Measurements from ENCODE around the gene F2RL3.
"Not testable (repeated sequence)": the region's sequence is repeated elsewhere in the genome, so short reads cannot be mapped to it uniquely, and the experiment has no call there.

Gene F2RL3

DNA sequence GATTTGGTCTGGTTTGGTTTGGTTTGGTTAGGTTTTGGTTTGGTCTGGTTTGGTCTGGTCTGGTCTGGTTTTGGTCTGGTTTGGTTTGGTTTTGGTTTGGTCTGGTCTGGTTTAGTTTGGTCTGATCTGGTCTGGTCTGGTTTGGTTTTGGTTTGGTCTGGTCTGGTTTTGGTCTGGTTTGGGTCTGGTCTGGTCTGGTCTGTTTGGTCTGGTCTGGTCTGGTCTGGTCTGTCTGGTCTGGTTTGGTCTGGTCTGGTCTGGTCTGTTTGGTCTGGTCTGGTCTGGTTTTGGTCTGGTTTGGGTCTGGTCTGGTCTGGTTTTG lies 13.9 kb upstream of the F2RL3 start:
- DNase-seq (ENCODE audit: low read depth) = not testable (repeated sequence)

GRCh38 chr19:16875584-16876555 lies 12.9 kb upstream of the F2RL3 start:
- no peak for DNase-seq (ENCODE audit: low read depth)

DNA sequence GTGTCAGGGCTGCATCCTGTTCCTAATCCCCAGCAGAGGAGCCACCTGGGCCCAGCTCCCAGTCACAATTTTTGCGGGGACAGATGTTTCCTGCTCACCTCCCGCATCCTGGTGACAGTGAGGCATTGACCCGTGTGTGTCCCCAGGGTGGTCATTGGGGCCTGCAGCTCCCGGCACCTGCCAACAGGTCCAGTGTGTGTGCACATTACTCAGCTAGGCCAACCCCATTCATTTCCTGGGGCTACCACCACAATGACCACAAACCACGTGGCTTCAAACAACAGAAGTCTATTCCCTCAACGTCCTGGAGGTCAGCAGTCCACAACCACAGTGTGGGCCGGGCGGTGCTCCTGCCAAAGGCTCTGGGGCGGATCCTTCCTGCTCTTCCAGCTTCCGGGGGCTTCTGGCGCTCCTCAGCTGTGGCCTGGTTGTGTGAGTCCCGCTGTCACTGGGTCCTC lies 11.9 kb upstream of the F2RL3 start:
- no peak for DNase-seq (ENCODE audit: low read depth)

- no peak for DNase-seq (ENCODE audit: low read depth)
Measured at GRCh38 chr19:16877581-16877980, 11.2 kb upstream of the F2RL3 start.

DNA sequence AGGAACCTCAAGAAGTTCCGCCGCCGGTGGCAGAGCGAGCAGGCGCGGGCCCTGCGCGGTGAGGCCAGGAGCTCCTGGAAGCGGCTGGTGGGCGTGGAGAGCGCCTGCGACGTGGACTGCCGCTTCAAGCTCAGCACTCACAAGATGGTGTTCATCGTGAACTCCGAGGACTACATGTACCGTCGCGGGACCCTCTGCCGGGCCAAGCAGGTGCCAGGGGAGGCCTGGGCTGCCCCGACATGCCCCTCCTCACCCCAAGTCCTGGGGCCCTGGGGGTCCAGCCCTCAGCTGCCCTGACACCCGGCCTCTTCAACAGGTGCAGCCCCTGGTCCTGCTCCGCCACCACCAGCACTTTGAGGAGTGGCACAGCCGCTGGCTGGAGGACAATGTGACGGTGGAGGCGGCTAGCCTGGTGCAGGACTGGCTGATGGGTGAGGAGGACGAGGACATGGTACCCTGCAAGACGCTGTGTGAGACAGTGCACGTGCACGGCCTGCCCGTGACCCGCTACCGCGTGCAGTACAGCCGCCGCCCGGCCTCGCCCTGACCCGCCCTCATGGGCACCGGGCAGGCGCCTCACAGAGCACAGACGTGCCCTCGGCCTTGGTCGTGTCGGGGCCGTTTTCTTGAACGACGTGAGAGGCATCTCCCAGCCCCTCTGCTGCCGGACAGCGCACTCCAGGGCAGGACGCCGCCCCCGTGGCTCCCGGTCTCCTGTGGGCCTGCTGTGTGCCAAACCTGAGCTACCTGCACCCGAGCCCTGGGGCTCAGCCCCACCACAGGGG lies 10.4 kb upstream of the F2RL3 start:
- DNase-seq (ENCODE audit: low read depth) = no peak

DNA sequence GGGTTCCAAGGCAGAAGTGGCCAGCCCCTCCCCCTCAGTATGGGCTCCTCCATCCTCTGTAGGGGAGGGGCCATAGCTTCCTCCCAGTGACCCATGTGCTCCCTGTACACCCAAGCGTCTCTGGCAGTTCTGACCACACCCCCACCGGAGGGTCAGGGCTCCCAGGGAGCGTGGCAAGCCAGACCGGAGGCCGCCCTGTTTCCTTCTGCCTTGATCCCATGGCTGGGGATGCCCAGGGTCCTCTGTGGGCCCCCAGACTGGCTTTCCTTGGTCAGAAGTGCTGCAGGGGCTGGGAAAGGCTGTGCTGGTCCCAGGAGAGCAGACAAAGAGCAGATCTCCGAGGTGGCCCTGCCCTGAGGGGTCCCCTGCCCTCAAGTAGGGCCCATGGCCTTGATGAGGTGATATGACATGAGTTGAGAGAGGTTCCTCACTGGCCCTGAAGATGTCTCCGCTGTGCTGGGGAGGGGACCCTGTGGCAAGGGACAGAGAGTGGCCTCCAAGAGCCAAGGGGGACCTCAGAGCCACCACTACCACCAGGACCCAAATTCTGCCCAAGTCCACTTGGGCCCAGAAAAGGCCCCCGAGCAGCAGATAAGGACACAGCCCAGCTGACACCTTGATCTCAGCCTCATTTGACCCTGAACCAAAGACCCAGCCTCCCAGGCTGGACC lies 7.8 kb upstream of the F2RL3 start:
- no peak for DNase-seq (ENCODE audit: low read depth)

- no peak for DNase-seq (ENCODE audit: low read depth)
Measured at GRCh38 chr19:16882146-16882545, 6.7 kb upstream of the F2RL3 start.

DNA sequence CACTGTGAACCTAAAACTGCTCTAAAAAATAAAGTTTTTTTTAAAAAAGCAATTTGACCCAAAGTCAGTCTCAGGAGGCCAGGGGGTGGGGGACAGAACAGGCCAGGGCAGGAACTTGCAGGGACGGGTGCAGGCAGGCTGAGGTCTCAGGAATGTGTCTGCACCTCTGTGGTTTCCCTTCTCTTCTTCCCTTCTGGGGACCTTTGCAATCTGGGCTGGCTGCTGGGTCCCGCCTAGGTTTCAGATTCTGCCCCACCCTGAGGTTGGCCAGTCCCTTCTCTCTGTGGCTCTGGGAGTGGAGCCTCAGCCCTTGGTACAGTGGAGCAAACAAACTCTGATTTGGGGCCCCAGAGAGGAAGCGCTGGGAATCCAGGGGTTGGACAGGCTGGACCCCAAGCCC lies 5.3 kb upstream of the F2RL3 start:
- no peak for DNase-seq (ENCODE audit: low read depth)

- no peak for DNase-seq (ENCODE audit: low read depth)
Measured at GRCh38 chr19:16885166-16885565, 3.6 kb upstream of the F2RL3 start.

DNA sequence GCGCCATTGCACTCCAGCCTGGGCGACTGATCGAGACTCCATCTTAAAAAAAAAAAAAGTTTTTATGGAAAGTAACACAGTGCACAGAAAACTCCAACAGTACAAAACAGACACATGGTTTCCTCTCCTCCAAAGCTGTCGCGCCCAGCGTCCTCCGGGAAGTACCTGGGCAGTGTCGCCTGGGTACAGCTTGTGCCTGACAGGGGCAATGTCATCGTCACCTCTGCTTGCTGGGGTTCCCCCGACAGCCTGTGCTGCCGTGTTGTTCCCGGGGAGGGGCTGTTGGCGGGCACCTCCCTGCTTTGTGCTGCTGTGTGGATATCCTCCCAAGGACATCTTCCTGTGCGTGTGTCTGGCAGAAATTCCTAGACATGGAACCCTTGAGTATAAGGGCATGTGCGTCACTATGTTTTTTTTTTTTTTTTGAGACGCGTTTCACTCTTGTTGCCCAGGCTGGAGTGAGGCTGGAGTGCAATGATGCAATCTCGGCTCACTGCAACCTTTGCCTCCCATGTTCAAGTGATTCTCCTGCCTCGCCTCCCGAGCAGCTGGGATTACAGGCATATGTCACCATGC lies 2.4 kb upstream of the F2RL3 start:
- peak; percentile 60 for DNase-seq (ENCODE audit: low read depth)

- DNase-seq (ENCODE audit: low read depth) = no peak
Measured at GRCh38 chr19:16887353-16888265, 1.2 kb upstream of the F2RL3 start.

DNA sequence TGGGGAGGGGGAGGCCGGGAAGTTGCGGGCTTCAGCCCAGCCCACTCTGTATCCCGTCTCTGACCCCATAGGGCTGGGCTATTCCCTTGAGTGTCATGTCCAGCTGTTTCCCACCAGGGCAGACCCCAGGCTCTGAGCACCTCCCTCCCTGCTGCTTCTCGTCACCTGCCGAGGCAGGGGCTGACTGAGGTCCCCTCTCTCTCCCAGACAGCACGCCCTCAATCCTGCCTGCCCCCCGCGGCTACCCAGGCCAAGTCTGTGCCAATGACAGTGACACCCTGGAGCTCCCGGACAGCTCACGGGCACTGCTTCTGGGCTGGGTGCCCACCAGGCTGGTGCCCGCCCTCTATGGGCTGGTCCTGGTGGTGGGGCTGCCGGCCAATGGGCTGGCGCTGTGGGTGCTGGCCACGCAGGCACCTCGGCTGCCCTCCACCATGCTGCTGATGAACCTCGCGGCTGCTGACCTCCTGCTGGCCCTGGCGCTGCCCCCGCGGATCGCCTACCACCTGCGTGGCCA lies 625 bp downstream of the F2RL3 start:
- no peak for DNase-seq (ENCODE audit: low read depth)

DNA sequence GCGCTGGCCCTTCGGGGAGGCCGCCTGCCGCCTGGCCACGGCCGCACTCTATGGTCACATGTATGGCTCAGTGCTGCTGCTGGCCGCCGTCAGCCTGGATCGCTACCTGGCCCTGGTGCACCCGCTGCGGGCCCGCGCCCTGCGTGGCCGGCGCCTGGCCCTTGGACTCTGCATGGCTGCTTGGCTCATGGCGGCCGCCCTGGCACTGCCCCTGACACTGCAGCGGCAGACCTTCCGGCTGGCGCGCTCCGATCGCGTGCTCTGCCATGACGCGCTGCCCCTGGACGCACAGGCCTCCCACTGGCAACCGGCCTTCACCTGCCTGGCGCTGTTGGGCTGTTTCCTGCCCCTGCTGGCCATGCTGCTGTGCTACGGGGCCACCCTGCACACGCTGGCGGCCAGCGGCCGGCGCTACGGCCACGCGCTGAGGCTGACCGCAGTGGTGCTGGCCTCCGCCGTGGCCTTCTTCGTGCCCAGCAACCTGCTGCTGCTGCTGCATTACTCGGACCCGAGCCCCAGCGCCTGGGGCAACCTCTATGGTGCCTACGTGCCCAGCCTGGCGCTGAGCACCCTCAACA lies 1.2 kb downstream of the F2RL3 start:
- no peak for DNase-seq (ENCODE audit: low read depth)

DNA sequence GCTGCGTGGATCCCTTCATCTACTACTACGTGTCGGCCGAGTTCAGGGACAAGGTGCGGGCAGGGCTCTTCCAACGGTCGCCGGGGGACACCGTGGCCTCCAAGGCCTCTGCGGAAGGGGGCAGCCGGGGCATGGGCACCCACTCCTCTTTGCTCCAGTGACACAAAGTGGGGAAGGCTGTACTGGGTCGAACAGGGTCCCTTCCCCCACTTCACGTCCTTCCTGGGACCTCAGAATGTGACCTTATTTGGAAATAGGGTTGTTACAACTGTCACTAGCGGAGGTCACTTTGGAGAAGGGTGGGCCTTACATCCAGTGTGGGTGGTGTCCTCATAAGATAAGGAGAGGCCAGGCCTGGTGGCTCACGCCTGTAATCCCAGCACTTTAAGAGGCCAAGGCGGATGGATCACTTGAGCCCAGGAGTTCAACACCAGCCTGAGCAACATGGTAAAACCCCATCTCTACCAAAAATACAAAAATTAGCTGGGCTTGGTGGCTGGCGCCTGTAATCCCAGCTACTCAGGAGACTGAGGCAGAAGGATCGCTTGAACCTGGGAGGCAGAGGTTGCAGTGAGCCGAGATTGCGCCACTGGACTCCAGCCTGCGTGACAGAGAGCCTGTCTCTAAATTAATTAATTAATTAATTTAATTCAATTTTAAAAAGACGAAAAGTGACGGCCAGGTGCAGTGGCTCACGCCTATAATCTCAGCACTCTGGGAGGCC lies 1.8 kb downstream of the F2RL3 start:
- DNase-seq (ENCODE audit: low read depth) = no peak

DNA sequence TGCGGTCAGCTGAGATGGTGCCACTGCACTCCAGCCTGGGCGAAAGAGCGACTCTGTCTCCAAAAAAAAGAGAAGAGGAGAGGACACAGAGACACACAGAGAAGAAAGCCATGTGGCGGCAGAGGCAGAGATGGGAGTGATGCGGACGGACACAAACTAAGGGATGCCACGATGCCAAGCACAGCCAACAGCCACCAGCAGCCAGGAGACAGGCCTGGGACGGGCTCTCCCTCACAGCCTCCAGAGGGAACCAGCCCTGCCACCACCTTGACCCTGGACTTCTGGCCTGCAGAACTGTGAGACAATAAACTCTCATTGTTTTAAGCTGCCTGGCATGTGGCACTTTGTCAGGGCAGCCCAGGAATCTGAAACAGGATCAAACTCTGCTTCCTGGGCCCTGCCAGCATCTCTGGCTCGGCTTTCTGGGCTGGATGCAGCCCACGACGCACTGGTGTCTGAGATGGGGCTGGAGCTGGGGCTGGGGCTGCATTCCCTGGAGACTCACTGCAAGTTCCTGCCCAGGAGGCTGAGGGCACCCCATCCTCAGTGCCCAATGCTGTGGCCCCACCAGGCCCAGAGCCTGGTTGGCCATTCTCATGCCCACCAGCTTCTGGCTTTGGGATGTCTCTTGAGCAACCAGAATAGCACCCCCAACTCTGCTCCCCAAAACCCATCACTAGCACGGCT lies 3.0 kb downstream of the F2RL3 start:
- DNase-seq (ENCODE audit: low read depth) = no peak

- no peak for DNase-seq (ENCODE audit: low read depth)
Measured at GRCh38 chr19:16892436-16892835, 3.6 kb downstream of the F2RL3 start.

DNA sequence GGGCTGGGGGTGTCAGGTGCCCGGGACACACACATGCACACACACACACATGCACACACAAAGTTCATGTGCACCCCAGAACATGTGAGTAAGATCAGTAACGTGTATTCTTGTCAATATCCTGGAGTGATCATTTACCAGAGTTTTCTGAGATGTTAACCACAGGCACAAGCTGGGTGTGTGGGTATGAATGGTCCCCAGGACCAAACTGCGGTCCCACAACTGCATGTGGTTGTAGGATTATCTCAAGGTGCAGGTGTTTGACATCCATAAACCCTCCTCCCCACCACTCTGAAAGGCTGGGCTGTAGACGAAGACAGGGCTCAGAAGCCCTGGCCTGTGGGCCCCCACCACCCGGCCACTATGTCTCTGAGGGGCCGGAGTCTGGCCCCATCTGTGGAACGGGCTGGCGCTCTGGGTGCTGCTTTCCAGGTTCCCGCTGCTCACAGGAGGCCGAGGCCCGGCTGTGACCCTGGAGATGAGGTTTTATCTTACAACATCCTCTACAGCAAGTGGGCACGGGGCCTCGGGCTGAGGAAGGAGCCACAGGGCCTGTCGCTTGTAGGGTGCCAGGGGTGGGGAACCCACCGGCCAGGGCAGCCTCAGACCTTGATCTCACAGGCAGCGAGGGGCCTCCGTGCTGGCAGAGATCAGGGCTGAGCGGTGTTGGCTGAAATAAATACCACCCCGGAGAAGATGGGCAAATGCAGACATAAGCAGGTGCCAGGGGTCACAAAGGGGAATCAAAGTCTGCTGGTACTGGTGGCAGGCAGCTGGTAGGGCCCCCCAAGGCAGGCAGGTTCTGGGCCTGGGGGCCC lies 4.3 kb downstream of the F2RL3 start:
- DNase-seq (ENCODE audit: low read depth) = no peak

DNA sequence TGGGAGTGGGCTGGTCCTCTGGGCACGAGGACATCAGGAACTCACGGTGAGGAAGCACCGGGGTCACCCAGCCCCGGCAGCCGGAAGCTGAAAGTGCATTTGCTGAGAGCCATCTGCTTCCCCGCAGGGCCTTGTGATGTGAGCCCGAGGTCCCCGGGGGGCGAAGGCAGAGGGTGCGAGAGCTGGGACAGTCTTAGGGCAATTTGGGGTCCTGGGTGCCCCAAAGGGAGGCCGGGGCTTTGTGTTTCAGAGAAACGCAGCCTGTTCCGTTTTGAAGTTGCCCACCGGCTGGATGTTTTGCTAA lies 4.8 kb downstream of the F2RL3 start:
- no peak for DNase-seq (ENCODE audit: low read depth)

GRCh38 chr19:16894080-16894479 lies 5.3 kb downstream of the F2RL3 start:
- DNase-seq (ENCODE audit: low read depth) = no peak

Data from fibroblast of gingiva (primary cell).